CD14-positive monocyte (primary cell): Measurements from ENCODE around the gene ALDH18A1. TPM values are rescaled to one million over a fixed set of nuclear protein-coding genes. Genes with fewer than 3 reads are reported as not detected.
A peak's percentile ranks its signal among the peaks of the same experiment; 100 is the strongest.

Experiments used
- DNase-seq, 3 donors: peaks; one replicate each; pipeline ENCODE4 v3.0.0-alpha.2; 2011 to 2022
- H2AFZ ChIP-seq: 2 replicates; pipeline ENCODE4 v1.6.0; 2012; ENCODE audit warnings: mild to moderate bottlenecking, low read depth, low read length, inconsistent platforms; ENCODE audit not compliant: insufficient read depth, poor library complexity, severe bottlenecking
- H3K27ac ChIP-seq, 2 donors: 1 replicate in 1 of 2; 2 replicates in 1 of 2; pipeline ENCODE4 v1.5.1; 2012 to 2013; ENCODE audit warnings: low read length in 2 of 2, control low read depth in 1 of 2, inconsistent platforms in 1 of 2, low read depth in 1 of 2, mild to moderate bottlenecking in 1 of 2
- H3K27me3 ChIP-seq, 2 donors: one replicate each; pipeline versions ENCODE4 v1.6.0 to v1.6.1; 2011 to 2013; ENCODE audit warnings: low read length in 2 of 2; ENCODE audit not compliant: control insufficient read depth in 2 of 2, insufficient read depth in 2 of 2
- H3K36me3 ChIP-seq, 2 donors: replicated peaks in 1 of 2; 1 replicate in 1 of 2; 2 replicates in 1 of 2; pipeline versions ENCODE4 v1.5.1 to v1.6.1; 2012 to 2013; ENCODE audit warnings: low read length in 2 of 2, control low read depth in 1 of 2, inconsistent platforms in 1 of 2, mild to moderate bottlenecking in 1 of 2; ENCODE audit not compliant: insufficient read depth in 2 of 2, control insufficient read depth in 1 of 2
- H3K4me1 ChIP-seq, 2 donors: 1 replicate in 1 of 2; 2 replicates in 1 of 2; pipeline versions ENCODE4 v1.5.1 to v1.6.1; 2012 to 2013; ENCODE audit warnings: low read length in 2 of 2, control low read depth in 1 of 2, inconsistent platforms in 1 of 2, mild to moderate bottlenecking in 1 of 2, moderate library complexity in 1 of 2; ENCODE audit not compliant: insufficient read depth in 2 of 2, control insufficient read depth in 1 of 2
- H3K4me2 ChIP-seq: replicated peaks from 2 replicates; pipeline ENCODE3; 2012; ENCODE audit warnings: low read length, moderate library complexity, mild to moderate bottlenecking; ENCODE audit not compliant: poor library complexity, severe bottlenecking; ENCODE audit errors: extremely low read depth
- H3K4me3 ChIP-seq, 3 experiments: fragments of 200-600 bp in 1 of 3; sonication (generic) in 1 of 3; replicated peaks in 1 of 3; 1 replicate in 2 of 3; 2 replicates in 1 of 3; pipeline ENCODE4 v1.5.1; 2011 to 2013; ENCODE audit warnings: low read length in 3 of 3, mild to moderate bottlenecking in 3 of 3, control low read depth in 2 of 3, low read depth in 2 of 3, inconsistent platforms in 1 of 3, moderate library complexity in 1 of 3
- H3K79me2 ChIP-seq: 2 replicates; pipeline ENCODE4 v1.6.0; 2012; ENCODE audit warnings: mild to moderate bottlenecking, control low read depth, inconsistent platforms, low read length, moderate library complexity; ENCODE audit not compliant: insufficient read depth
- H3K9ac ChIP-seq: 2 replicates; pipeline ENCODE4 v1.6.0; 2017; ENCODE audit warnings: low read length, mild to moderate bottlenecking; ENCODE audit not compliant: insufficient read depth, poor library complexity, severe bottlenecking
- H3K9me3 ChIP-seq, 2 donors: replicated peaks in 1 of 2; 1 replicate in 1 of 2; 2 replicates in 1 of 2; pipeline versions ENCODE4 v1.5.1 to v1.6.1; 2012 to 2013; ENCODE audit warnings: low read length in 2 of 2, control low read depth in 1 of 2; ENCODE audit not compliant: control insufficient read depth in 1 of 2, insufficient read depth in 1 of 2
- H4K20me1 ChIP-seq: 2 replicates; pipeline ENCODE4 v1.6.0; 2012; ENCODE audit warnings: mild to moderate bottlenecking, low read length, control low read depth, moderate library complexity; ENCODE audit not compliant: insufficient read depth
- H3K27ac Mint-ChIP-seq, 7 donors: one replicate each; pipeline ENCODE4 v1.8.0; 2020; ENCODE audit warnings: mild to moderate bottlenecking in 7 of 7, mixed read lengths in 7 of 7, moderate library complexity in 6 of 7, inconsistent platforms in 2 of 7
- H3K27me3 Mint-ChIP-seq, 3 donors: one replicate each; pipeline ENCODE4 v1.8.0; 2021 to 2022; ENCODE audit warnings: low read depth in 3 of 3, mild to moderate bottlenecking in 3 of 3, mixed read lengths in 3 of 3, moderate library complexity in 3 of 3, inconsistent platforms in 1 of 3
- H3K36me3 Mint-ChIP-seq, 2 donors: one replicate each; pipeline ENCODE4 v1.8.0; 2020; ENCODE audit warnings: mixed read lengths in 2 of 2, inconsistent platforms in 1 of 2, mild to moderate bottlenecking in 1 of 2
- H3K4me1 Mint-ChIP-seq: one replicate; pipeline ENCODE4 v1.8.0; 2020; ENCODE audit warnings: mild to moderate bottlenecking, mixed read lengths
- H3K4me3 Mint-ChIP-seq, 2 donors: one replicate each; pipeline ENCODE4 v1.8.0; 2020; ENCODE audit warnings: mild to moderate bottlenecking in 2 of 2, mixed read lengths in 2 of 2, moderate library complexity in 1 of 2
- H3K9me3 Mint-ChIP-seq, 7 donors: one replicate each; pipeline ENCODE4 v1.8.0; 2020 to 2022; ENCODE audit warnings: mixed read lengths in 7 of 7, mild to moderate bottlenecking in 6 of 7, moderate library complexity in 6 of 7, inconsistent platforms in 2 of 7
- WGBS: methylation state at CpG from one replicate; pipeline ENCODE4 v1.1.5; 2013; ENCODE audit warnings: missing lambda C conversion rate; ENCODE audit not compliant: insufficient coverage; 5-methylcytosine and 5-hydroxymethylcytosine counted together
- intact Hi-C, 2 donors: fragments of 100-400 bp; cut with micrococcal nuclease; formaldehyde crosslinking; loops; one replicate each; pipeline versions ENCODE4 v1.15.0 to v1.15.1; 2023
- polyA plus RNA-seq, 3 donors: library from polyadenylated mRNA; depleted of rRNA in 1 of 3; unstranded in 2 of 3; stranded (reverse) in 1 of 3; fragments of 300-500 nt in 2 of 3; fragments of >200 nt in 1 of 3; fragmentation: Illumina TruSeq in 2 of 3; gene quantifications; 1 replicate in 2 of 3; 2 replicates in 1 of 3; pipeline ENCODE4 v1.2.3, GENCODE V29; 2012 to 2021
- TF ChIP-seq, protein P1 (sequence below): fragments of 200-600 bp; IDR thresholded peaks from one replicate; pipeline ENCODE4 v1.8.0; 2022; ENCODE audit warnings: antibody characterized with exemption, mild to moderate bottlenecking

ALDH18A1 gene
- polyA plus RNA-seq, 3 donors: 1.7 to 2.6 (median 2.6) TPM

DNA sequence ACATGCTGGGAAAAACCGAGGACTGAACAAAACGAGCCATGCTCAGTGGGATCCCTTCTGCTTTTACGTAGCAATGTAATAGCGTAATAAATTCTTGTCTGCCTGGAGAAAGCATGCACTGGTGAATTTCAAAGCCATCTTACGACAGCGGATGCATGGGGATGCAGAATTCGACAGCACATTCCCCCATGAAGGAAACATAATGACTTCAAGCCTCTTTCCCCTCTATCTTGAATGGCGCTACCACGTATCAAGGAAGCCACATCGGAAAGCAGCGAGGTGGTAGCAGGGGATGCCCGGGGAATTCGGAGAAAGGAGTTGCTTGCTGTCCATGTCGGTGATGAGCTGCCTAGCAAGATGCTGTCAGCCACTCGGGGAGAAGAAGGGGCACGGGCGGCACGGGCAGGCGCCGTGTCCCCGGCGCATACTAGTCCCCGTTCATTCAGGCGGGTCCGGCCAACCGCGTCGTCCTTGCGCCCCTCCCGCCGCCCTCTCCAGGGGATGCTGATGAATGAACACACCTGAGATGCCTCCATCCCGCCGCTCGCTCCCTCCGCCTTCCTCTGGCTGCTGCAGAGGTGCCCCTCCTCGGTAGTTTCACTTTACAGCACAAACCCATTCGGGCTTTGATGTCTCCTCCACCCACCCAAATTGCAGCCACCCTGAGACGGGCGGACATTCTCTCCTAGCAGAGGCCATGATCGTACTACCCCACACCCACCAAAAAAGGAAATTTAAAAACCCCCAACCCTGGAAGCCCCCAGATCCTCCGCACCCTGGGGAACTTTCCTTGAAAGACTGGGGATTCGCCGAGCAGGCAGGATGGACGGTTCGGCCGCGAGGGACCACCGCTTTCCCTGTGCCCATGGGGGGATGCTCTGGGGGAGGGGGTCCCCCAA is 96.0 kb downstream of the ALDH18A1 start:
- no peak overlapping the region for H3K27ac ChIP-seq
- intact Hi-C loops: no loop called here
- 10% methylated on average over 36 of the region's 48 CpGs for WGBS

DNA sequence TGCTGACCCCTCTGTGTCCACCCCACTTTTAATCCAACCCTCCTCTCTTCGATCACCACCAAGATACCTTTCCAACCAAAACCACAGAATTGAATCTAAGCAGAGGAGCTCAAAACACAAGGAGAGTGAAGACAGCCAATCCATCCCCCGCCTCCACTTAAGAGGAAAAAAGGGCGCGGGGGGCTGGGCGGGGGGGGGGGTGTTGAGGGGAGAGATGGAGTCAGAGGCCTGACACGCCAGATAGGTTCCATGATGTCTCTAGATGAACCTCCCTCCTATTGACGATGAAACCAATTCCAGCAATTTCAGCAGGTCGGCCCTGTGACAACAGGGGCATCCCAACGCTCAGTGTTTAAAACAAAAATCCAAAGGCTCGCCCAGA is 96.6 kb downstream of the ALDH18A1 start:
- Mint-ChIP-seq H3K9me3 (peaks cover 0 to 1% (median 0%) of the 10 kb centered on the region in 7 donors), H3K36me3 (peaks cover 0 to 3% of the 10 kb centered on the region in 2 donors), H3K27ac (no peak overlapping the region), H3K27me3 (peaks cover 21 to 38% (median 32%) of the 10 kb centered on the region in 3 donors), H3K4me3 (peak overlapping the region; percentile 99 to 100), H3K4me1 (peaks cover 15% of the 10 kb centered on the region)
- H3K79me2 ChIP-seq: no peaks in the 10 kb centered on the region
- H3K36me3 ChIP-seq: no peaks in the 10 kb centered on the region
- H2AFZ ChIP-seq: peak overlapping the region; percentile 88
- peaks cover 11 to 15% of the 10 kb centered on the region in 2 donors for H3K4me1 ChIP-seq
- no peak for DNase-seq
- H3K9ac ChIP-seq: no peak overlapping the region
- no peak overlapping the region for H3K27ac ChIP-seq
- peak overlapping the region; percentile 100 for H3K4me2 ChIP-seq
- WGBS: 91% methylated on average over 4 of the region's 10 CpGs
- peaks cover 14 to 23% of the 10 kb centered on the region in 2 donors for H3K27me3 ChIP-seq
- TF ChIP-seq, protein P1, sequence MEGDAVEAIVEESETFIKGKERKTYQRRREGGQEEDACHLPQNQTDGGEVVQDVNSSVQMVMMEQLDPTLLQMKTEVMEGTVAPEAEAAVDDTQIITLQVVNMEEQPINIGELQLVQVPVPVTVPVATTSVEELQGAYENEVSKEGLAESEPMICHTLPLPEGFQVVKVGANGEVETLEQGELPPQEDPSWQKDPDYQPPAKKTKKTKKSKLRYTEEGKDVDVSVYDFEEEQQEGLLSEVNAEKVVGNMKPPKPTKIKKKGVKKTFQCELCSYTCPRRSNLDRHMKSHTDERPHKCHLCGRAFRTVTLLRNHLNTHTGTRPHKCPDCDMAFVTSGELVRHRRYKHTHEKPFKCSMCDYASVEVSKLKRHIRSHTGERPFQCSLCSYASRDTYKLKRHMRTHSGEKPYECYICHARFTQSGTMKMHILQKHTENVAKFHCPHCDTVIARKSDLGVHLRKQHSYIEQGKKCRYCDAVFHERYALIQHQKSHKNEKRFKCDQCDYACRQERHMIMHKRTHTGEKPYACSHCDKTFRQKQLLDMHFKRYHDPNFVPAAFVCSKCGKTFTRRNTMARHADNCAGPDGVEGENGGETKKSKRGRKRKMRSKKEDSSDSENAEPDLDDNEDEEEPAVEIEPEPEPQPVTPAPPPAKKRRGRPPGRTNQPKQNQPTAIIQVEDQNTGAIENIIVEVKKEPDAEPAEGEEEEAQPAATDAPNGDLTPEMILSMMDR: no peak
- H3K4me3 ChIP-seq: peak overlapping the region in 1 of 3 experiments; percentile 97
- H3K9me3 ChIP-seq: no peaks in the 10 kb centered on the region
- intact Hi-C loops: no loop called here
- no peaks in the 10 kb centered on the region for H4K20me1 ChIP-seq

More for the DNA sequence above, 96.0 kb downstream of the ALDH18A1 start:
- peaks cover 0 to 1% (median 0%) of the 10 kb centered on the region in 7 donors for H3K9me3 Mint-ChIP-seq
- Histone ChIP-seq H3K79me2 (no peaks in the 10 kb centered on the region), H4K20me1 (no peaks in the 10 kb centered on the region), H2AFZ (peak overlapping the region; percentile 88), H3K9me3 (no peaks in the 10 kb centered on the region), H3K9ac (peak overlapping the region; percentile 62), H3K4me1 (peaks cover 11 to 15% of the 10 kb centered on the region in 2 donors), H3K4me2 (peak overlapping the region; percentile 100), H3K27me3 (peaks cover 14 to 23% of the 10 kb centered on the region in 2 donors), H3K36me3 (no peaks in the 10 kb centered on the region), H3K4me3 (peak overlapping the region; percentile 66 to 97 (median 79))
- peak in 2 of 3 donors; percentile 4 to 8 for DNase-seq
- TF ChIP-seq, protein P1: no peak
- H3K36me3 Mint-ChIP-seq: peaks cover 0 to 3% of the 10 kb centered on the region in 2 donors
- H3K27ac Mint-ChIP-seq: peak overlapping the region in 6 of 7 donors; percentile 7 to 90 (median 68)
- peaks cover 15% of the 10 kb centered on the region for H3K4me1 Mint-ChIP-seq
- peak overlapping the region; percentile 99 to 100 for H3K4me3 Mint-ChIP-seq
- peaks cover 21 to 38% (median 32%) of the 10 kb centered on the region in 3 donors for H3K27me3 Mint-ChIP-seq
